Activated B cell treated with CpG ODN at 0.5 μM for 24 hours (primary cell): ENCODE data around the gene CNTN1. TPM values are rescaled to one million over a fixed set of nuclear protein-coding genes. Genes with fewer than 3 reads are reported as not detected.

Experiments
- ATAC-seq: fragments of 200-7000 bp; cut with Tn5 transposase; one replicate; pipeline ENCODE4 v1.10.0; 2021; ENCODE audit warnings: low read depth, mild to moderate bottlenecking, moderate library complexity
- CTCF ChIA-PET: fragments of 350-600 bp; sonication (Branson Sonifier 250); formaldehyde crosslinking; loops from one replicate; lab custom pipeline; 2021; ENCODE audit warnings: antibody characterized with exemption; lab: Charles Lee
- POLR2A ChIA-PET: fragments of 350-600 bp; sonication (Branson Sonifier 250); formaldehyde crosslinking; loops from one replicate; lab custom pipeline; 2021; ENCODE audit warnings: antibody characterized with exemption; lab: Charles Lee
- DNase-seq: peaks from one replicate; pipeline ENCODE4 v3.0.0; 2022
- H3K27ac Mint-ChIP-seq: one replicate; pipeline ENCODE4 v1.8.0; 2020; ENCODE audit warnings: mixed read lengths
- H3K27me3 Mint-ChIP-seq: one replicate; pipeline ENCODE4 v1.8.0; 2021; ENCODE audit warnings: mixed read lengths
- H3K36me3 Mint-ChIP-seq: one replicate; pipeline ENCODE4 v1.8.0; 2021; ENCODE audit warnings: low read depth, mixed read lengths
- H3K4me1 Mint-ChIP-seq: one replicate; pipeline ENCODE4 v1.8.0; 2021; ENCODE audit warnings: mixed read lengths
- H3K4me3 Mint-ChIP-seq: one replicate; pipeline ENCODE4 v1.8.0; 2020; ENCODE audit warnings: mild to moderate bottlenecking, mixed read lengths
- H3K9me3 Mint-ChIP-seq: one replicate; pipeline ENCODE4 v1.8.0; 2020; ENCODE audit warnings: mixed read lengths
- CTCF ChIP-seq: fragments of 200-600 bp; IDR thresholded peaks from one replicate; pipeline ENCODE4 v1.8.0; 2022; ENCODE audit warnings: antibody characterized with exemption, mild to moderate bottlenecking
- intact Hi-C: fragments of 100-400 bp; cut with micrococcal nuclease; formaldehyde crosslinking; loops from one replicate; pipeline ENCODE4 v1.15.1; 2024
- total RNA-seq: library from RNA; stranded (reverse); gene quantifications from 2 replicates; pipeline ENCODE4 v1.2.3, GENCODE V29; 2022

Gene CNTN1
- total RNA-seq, 1 donor from 2014 or later = not detected

GRCh38 chr12:41108032-41108431, 415.8 kb downstream of the CNTN1 start:
- Mint-ChIP-seq H3K4me3 (no peak overlapping the region), H3K36me3 (no peaks in the 10 kb centered on the region), H3K9me3 (no peaks in the 10 kb centered on the region), H3K27ac (no peak overlapping the region), H3K4me1 (no peaks in the 10 kb centered on the region), H3K27me3 (no peaks in the 10 kb centered on the region)
- ATAC-seq = no peak
- TF ChIP-seq CTCF = no peak
- intact Hi-C loops = no loop called here
- ChIA-PET POLR2A (no interaction called here), CTCF (no interaction called here)
- no peak for DNase-seq

GRCh38 chr12:41112903-41113302, 420.7 kb downstream of the CNTN1 start:
- POLR2A ChIA-PET = no interaction called here
- Mint-ChIP-seq H3K27me3 (no peaks in the 10 kb centered on the region), H3K4me1 (no peaks in the 10 kb centered on the region), H3K27ac (no peak overlapping the region), H3K9me3 (no peaks in the 10 kb centered on the region), H3K36me3 (no peaks in the 10 kb centered on the region), H3K4me3 (no peak overlapping the region)
- ATAC-seq = no peak
- TF ChIP-seq CTCF = no peak
- no peak for DNase-seq
- CTCF ChIA-PET = no interaction called here
- intact Hi-C loops = no loop called here

GRCh38 chr12:41120211-41120610, 428.0 kb downstream of the CNTN1 start:
- ATAC-seq = no peak

GRCh38 chr12:41121374-41121773, 429.1 kb downstream of the CNTN1 start:
- Mint-ChIP-seq H3K9me3 (peaks cover 3% of the 10 kb centered on the region), H3K27ac (no peak overlapping the region), H3K36me3 (no peaks in the 10 kb centered on the region), H3K27me3 (no peaks in the 10 kb centered on the region), H3K4me1 (no peaks in the 10 kb centered on the region), H3K4me3 (no peak overlapping the region)
- POLR2A ChIA-PET = no interaction called here
- intact Hi-C loops = no loop called here
- ATAC-seq = no peak
- DNase-seq = no peak
- no peak for TF ChIP-seq CTCF
- CTCF ChIA-PET = no interaction called here

More at GRCh38 chr12:41120211-41120610, 428.0 kb downstream of the CNTN1 start:
- Mint-ChIP-seq H3K27ac (no peak overlapping the region), H3K36me3 (no peaks in the 10 kb centered on the region), H3K4me3 (no peak overlapping the region), H3K27me3 (no peaks in the 10 kb centered on the region), H3K9me3 (peaks cover 3% of the 10 kb centered on the region), H3K4me1 (no peaks in the 10 kb centered on the region)
- TF ChIP-seq CTCF = no peak
- ChIA-PET CTCF (no interaction called here), POLR2A (no interaction called here)
- DNase-seq = no peak
- intact Hi-C loops = no loop called here
